Sigmoid colon (tissue), 7 donors: Measurements from ENCODE around the gene NUB1. TPM values are rescaled to one million over a fixed set of nuclear protein-coding genes. Genes with fewer than 3 reads are reported as not detected.

Source experiments
- DNase-seq: peaks from one replicate; pipeline ENCODE4 v3.0.0-alpha.2; 2019
- H3K27ac ChIP-seq, 4 donors: fragments of 200-600 bp; sonication (generic); one replicate each; pipeline ENCODE4 v1.5.1; 2016 to 2019; ENCODE audit warnings: mild to moderate bottlenecking in 1 of 4
- H3K27me3 ChIP-seq, 3 donors: fragments of 200-600 bp; sonication (generic); one replicate each; pipeline ENCODE4 v1.5.1; 2019; ENCODE audit warnings: mild to moderate bottlenecking in 1 of 3
- H3K36me3 ChIP-seq, 4 donors: fragments of 200-600 bp; sonication (generic); one replicate each; pipeline ENCODE4 v1.5.1; 2016 to 2019
- H3K4me1 ChIP-seq, 4 donors: fragments of 200-600 bp; sonication (generic); one replicate each; pipeline ENCODE4 v1.5.1; 2017 to 2019
- H3K4me3 ChIP-seq, 4 donors: fragments of 200-600 bp; sonication (generic); one replicate each; pipeline ENCODE4 v1.5.1; 2017 to 2019; ENCODE audit warnings: mild to moderate bottlenecking in 2 of 4, moderate library complexity in 1 of 4
- H3K9me3 ChIP-seq, 4 donors: fragments of 200-600 bp in 3 of 4; sonication (generic) in 3 of 4; one replicate each; pipeline versions ENCODE4 v1.5.1 to v1.6.1; 2013 to 2019
- CTCF ChIP-seq, 4 experiments: fragments of 450-650 bp in 3 of 4; fragments of 200-600 bp in 1 of 4; IDR thresholded peaks; one replicate each; pipeline ENCODE4 v1.5.1; 2016 to 2019; ENCODE audit warnings: antibody characterized with exemption in 4 of 4, mild to moderate bottlenecking in 3 of 4, moderate library complexity in 2 of 4
- EP300 ChIP-seq, 4 donors: sonication (generic); formaldehyde crosslinking; IDR thresholded peaks; one replicate each; pipeline ENCODE4 v1.6.1; 2017; ENCODE audit warnings: antibody characterized with exemption in 4 of 4
- POLR2A ChIP-seq, 2 donors: fragments of 450-650 bp; IDR thresholded peaks; one replicate each; pipeline ENCODE4 v1.6.1; 2016; ENCODE audit warnings: antibody characterized with exemption in 2 of 2, mild to moderate bottlenecking in 2 of 2, moderate library complexity in 2 of 2
- POLR2AphosphoS5 ChIP-seq, 4 donors: sonication (generic); formaldehyde crosslinking; IDR thresholded peaks; one replicate each; pipeline ENCODE4 v1.6.1; 2017; ENCODE audit warnings: antibody characterized with exemption in 4 of 4
- WGBS, 2 donors: extraction: QIAGEN DNeasy Blood & Tissue Kit; methylation state at CpG; one replicate each; pipeline ENCODE4 v1.1.7; 2013; 5-methylcytosine and 5-hydroxymethylcytosine counted together
- intact Hi-C: fragments of 100-400 bp; cut with DNase I; formaldehyde crosslinking; loops from one replicate; pipeline ENCODE4 v1.15.1; 2023
- polyA plus RNA-seq, 3 donors: library from polyadenylated mRNA; stranded (reverse); fragments of 200-250 nt; gene quantifications; one replicate each; pipeline ENCODE4 v1.2.3, GENCODE V29; 2013
- total RNA-seq, 4 donors: library from RNA; depleted of rRNA; stranded (reverse); fragments of >200 nt; gene quantifications; one replicate each; pipeline ENCODE4 v1.1.0, GENCODE V29; 2016
- donor health status: healthy with polysubstance abuse.
- donor health status: Bipolar disorder and iron deficiency.
- donor health status: healthy.

Gene NUB1
- total and polyA plus RNA-seq, 7 donors = 36.6 to 73.8 (median 50.1) TPM

GRCh38 chr7:151361193-151361959 lies 19.8 kb downstream of the NUB1 start:
- Histone ChIP-seq H3K27ac (no peak overlapping the region), H3K27me3 (no peaks in the 10 kb centered on the region), H3K36me3 (peaks cover 17 to 68% (median 43%) of the 10 kb centered on the region in 4 donors), H3K4me3 (no peak overlapping the region), H3K9me3 (no peaks in the 10 kb centered on the region), H3K4me1 (peaks cover 0 to 12% (median 8%) of the 10 kb centered on the region in 4 donors)
- intact Hi-C loops = loop anchor here (10.0 kb wide), 1 partner anchor 163 kb away; no protein-coding TSS in a partner anchor
- no peak for TF ChIP-seq CTCF (IDR thresholded peaks at IDR 0.05)
- no peak for TF ChIP-seq POLR2AphosphoS5 (IDR thresholded peaks at IDR 0.05)
- no peak for TF ChIP-seq EP300 (IDR thresholded peaks at IDR 0.05)
- TF ChIP-seq POLR2A (IDR thresholded peaks at IDR 0.05) = no peak
- 92% methylated on average over 3 of the region's 3 CpGs for WGBS, 2 donors
- peak; percentile 57 for DNase-seq

DNA sequence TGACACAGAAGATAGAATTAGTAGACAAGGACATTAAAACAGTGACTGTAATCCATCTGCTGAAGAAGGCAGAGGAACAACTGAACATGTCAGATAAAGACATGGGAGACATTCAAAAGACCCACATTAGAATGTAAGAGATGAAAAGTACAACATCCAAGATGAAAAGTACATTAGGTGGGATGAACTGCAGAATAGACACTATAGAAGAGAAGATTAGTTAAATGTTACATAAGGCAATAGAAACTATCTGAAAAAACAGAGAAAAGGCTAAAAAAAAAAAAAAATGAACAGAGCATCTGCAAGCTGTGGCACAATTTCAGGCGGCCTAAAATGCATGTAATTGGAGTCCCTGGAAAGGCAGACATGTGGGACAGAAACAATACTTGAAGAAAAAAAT lies 21.6 kb downstream of the NUB1 start:
- H3K4me1 ChIP-seq = peaks cover 0 to 29% (median 25%) of the 10 kb centered on the region in 4 donors
- TF ChIP-seq POLR2AphosphoS5 (IDR thresholded peaks at IDR 0.05) (no peak), CTCF (IDR thresholded peaks at IDR 0.05) (no peak), POLR2A (IDR thresholded peaks at IDR 0.05) (no peak), EP300 (IDR thresholded peaks at IDR 0.05) (no peak)
- no peak overlapping the region for H3K27ac ChIP-seq
- whole genome bisulfite sequencing, 2 donors = 98 to 100% methylated on average over 1 of the region's 1 CpG
- DNase-seq = no peak
- peaks cover 11 to 50% (median 27%) of the 10 kb centered on the region in 4 donors for H3K36me3 ChIP-seq
- no peaks in the 10 kb centered on the region for H3K9me3 ChIP-seq
- intact Hi-C loops = loop anchor here (10.0 kb wide), 1 partner anchor 162 kb away; no protein-coding TSS in a partner anchor
- no peaks in the 10 kb centered on the region for H3K27me3 ChIP-seq
- H3K4me3 ChIP-seq = no peak overlapping the region

- H3K36me3 ChIP-seq = peaks cover 6 to 44% (median 15%) of the 10 kb centered on the region in 4 donors
- H3K27me3 ChIP-seq = no peaks in the 10 kb centered on the region
- H3K4me1 ChIP-seq = peaks cover 0 to 36% (median 31%) of the 10 kb centered on the region in 4 donors
- 80 to 89% methylated on average over 9 of the region's 9 CpGs for WGBS, 2 donors
- peak overlapping the region; percentile 60 to 84 (median 80) for H3K27ac ChIP-seq
- no peak for TF ChIP-seq CTCF (IDR thresholded peaks at IDR 0.05)
- no peak for TF ChIP-seq POLR2A (IDR thresholded peaks at IDR 0.05)
- no peak for TF ChIP-seq EP300 (IDR thresholded peaks at IDR 0.05)
- no peak for TF ChIP-seq POLR2AphosphoS5 (IDR thresholded peaks at IDR 0.05)
- no peaks in the 10 kb centered on the region for H3K9me3 ChIP-seq
- peak; percentile 43 for DNase-seq
- H3K4me3 ChIP-seq = no peak overlapping the region
- intact Hi-C loops = loop anchor here (10.0 kb wide), 1 partner anchor 158 kb away; no protein-coding TSS in a partner anchor
Observed at GRCh38 chr7:151366166-151366879, 24.7 kb downstream of the NUB1 start.

GRCh38 chr7:151366880-151367222 lies 25.2 kb downstream of the NUB1 start:
- intact Hi-C loops = loop anchor here (10.0 kb wide), 1 partner anchor 158 kb away; no protein-coding TSS in a partner anchor
- Histone ChIP-seq H3K27ac (peak overlapping the region; percentile 60 to 84 (median 80)), H3K27me3 (no peaks in the 10 kb centered on the region), H3K4me3 (no peak overlapping the region), H3K9me3 (no peaks in the 10 kb centered on the region), H3K4me1 (peaks cover 0 to 36% (median 31%) of the 10 kb centered on the region in 4 donors), H3K36me3 (peaks cover 3 to 44% (median 12%) of the 10 kb centered on the region in 4 donors)
- 64 to 68% methylated on average over 5 of the region's 5 CpGs for WGBS, 2 donors
- no peak for TF ChIP-seq EP300 (IDR thresholded peaks at IDR 0.05)
- peak; percentile 29 to 64 (median 48) for TF ChIP-seq POLR2AphosphoS5 (IDR thresholded peaks at IDR 0.05)
- DNase-seq = peak; percentile 82

GRCh38 chr7:151367284-151367683 lies 25.7 kb downstream of the NUB1 start:
- H3K4me3 ChIP-seq = no peak overlapping the region
- DNase-seq = no peak
- TF ChIP-seq CTCF (IDR thresholded peaks at IDR 0.05) (no peak), POLR2AphosphoS5 (IDR thresholded peaks at IDR 0.05) (no peak), POLR2A (IDR thresholded peaks at IDR 0.05) (no peak), EP300 (IDR thresholded peaks at IDR 0.05) (no peak)
- H3K36me3 ChIP-seq = peaks cover 0 to 41% (median 8%) of the 10 kb centered on the region in 4 donors
- H3K9me3 ChIP-seq = no peaks in the 10 kb centered on the region
- peaks cover 0 to 36% (median 31%) of the 10 kb centered on the region in 4 donors for H3K4me1 ChIP-seq
- intact Hi-C loops = loop anchor here (10.0 kb wide), 1 partner anchor 158 kb away; no protein-coding TSS in a partner anchor
- no peaks in the 10 kb centered on the region for H3K27me3 ChIP-seq
- 80 to 86% methylated on average over 4 of the region's 4 CpGs for WGBS, 2 donors
- peak overlapping the region; percentile 60 to 84 (median 80) for H3K27ac ChIP-seq
